Activated naive CD8-positive, alpha-beta T cell treated with anti-CD3 and anti-CD28 coated beads, Interleukin-2, amount 50 U/mL, for 24 hours (primary cell): ENCODE measurements around the gene SLC16A5.
"Not testable (repeated sequence)": the region's sequence is repeated elsewhere in the genome, so short reads cannot be mapped to it uniquely, and the experiment has no call there.

Experiments
- ATAC-seq: fragments of 150-1000 bp; cut with Tn5 transposase; one replicate; pipeline ENCODE4 v1.10.0; 2021
- DNase-seq: peaks from one replicate; pipeline ENCODE4 v3.0.0; 2021
- H3K27ac Mint-ChIP-seq: one replicate; pipeline ENCODE4 v1.8.0; 2021; ENCODE audit warnings: mild to moderate bottlenecking, mixed read lengths
- H3K27me3 Mint-ChIP-seq: one replicate; pipeline ENCODE4 v1.8.0; 2021; ENCODE audit warnings: mixed read lengths
- H3K36me3 Mint-ChIP-seq: one replicate; pipeline ENCODE4 v1.8.0; 2021; ENCODE audit warnings: low read depth, mixed read lengths
- H3K4me1 Mint-ChIP-seq: one replicate; pipeline ENCODE4 v1.8.0; 2021; ENCODE audit warnings: mixed read lengths
- H3K4me3 Mint-ChIP-seq: one replicate; pipeline ENCODE4 v1.8.0; 2021; ENCODE audit warnings: mild to moderate bottlenecking, moderate library complexity, mixed read lengths
- H3K9me3 Mint-ChIP-seq: one replicate; pipeline ENCODE4 v1.8.0; 2021; ENCODE audit warnings: mixed read lengths

The SLC16A5 gene

GRCh38 chr17:75087558-75088453 lies at the start of gene SLC16A5:
Gene SLC16A5, plus strand, starts transcription at chr17:75087954. Its CDS starts 5,683 bp downstream, at chr17:75093637.
- H3K9me3 Mint-ChIP-seq, result no peaks in the 10 kb centered on the region
- peak within 1 kb of the TSS; percentile 65 for H3K27ac Mint-ChIP-seq
- DNase-seq, result peak; percentile 47
- H3K36me3 Mint-ChIP-seq, result no peaks in the 10 kb centered on the region
- peak within 1 kb of the TSS; percentile 47 for H3K4me3 Mint-ChIP-seq
- H3K27me3 Mint-ChIP-seq, result no peaks in the 10 kb centered on the region
- ATAC-seq, result peak; percentile 55
- peaks cover 34% of the 10 kb centered on the region for H3K4me1 Mint-ChIP-seq

GRCh38 chr17:75039238-75039637 lies 48.5 kb upstream of the SLC16A5 start:
- no peak for ATAC-seq
- Mint-ChIP-seq H3K36me3 (peaks cover 17% of the 10 kb centered on the region), H3K4me1 (peaks cover 38% of the 10 kb centered on the region), H3K9me3 (no peaks in the 10 kb centered on the region), H3K27ac (no peak overlapping the region), H3K27me3 (peaks cover 2% of the 10 kb centered on the region), H3K4me3 (no peak overlapping the region)
- DNase-seq, result no peak

GRCh38 chr17:75041656-75042280 lies 46.0 kb upstream of the SLC16A5 start:
- no peak overlapping the region for H3K4me3 Mint-ChIP-seq
- peaks cover 31% of the 10 kb centered on the region for H3K4me1 Mint-ChIP-seq
- H3K9me3 Mint-ChIP-seq, result no peaks in the 10 kb centered on the region
- no peak overlapping the region for H3K27ac Mint-ChIP-seq
- H3K36me3 Mint-ChIP-seq, result peaks cover 11% of the 10 kb centered on the region
- DNase-seq, result no peak
- no peaks in the 10 kb centered on the region for H3K27me3 Mint-ChIP-seq
- ATAC-seq, result no peak

GRCh38 chr17:75043789-75044188 lies 44.0 kb upstream of the SLC16A5 start:
- H3K4me3 Mint-ChIP-seq, H3K27ac Mint-ChIP-seq, DNase-seq, H3K27me3 Mint-ChIP-seq, H3K9me3 Mint-ChIP-seq, ATAC-seq: not testable (repeated sequence)
- peaks cover 10% of the 10 kb centered on the region for H3K36me3 Mint-ChIP-seq
- peaks cover 35% of the 10 kb centered on the region for H3K4me1 Mint-ChIP-seq

- Mint-ChIP-seq H3K9me3 (no peaks in the 10 kb centered on the region), H3K27ac (no peak overlapping the region), H3K36me3 (peaks cover 7% of the 10 kb centered on the region), H3K4me3 (peak overlapping the region; percentile 38), H3K27me3 (no peaks in the 10 kb centered on the region), H3K4me1 (peaks cover 39% of the 10 kb centered on the region)
- ATAC-seq (no peak), DNase-seq (no peak)
Observed at GRCh38 chr17:75044716-75045115, 43.0 kb upstream of the SLC16A5 start.

- Mint-ChIP-seq H3K4me3 (peak overlapping the region; percentile 94), H3K4me1 (peaks cover 40% of the 10 kb centered on the region), H3K27ac (peak overlapping the region; percentile 92)
- H3K9me3 Mint-ChIP-seq, DNase-seq, ATAC-seq, H3K36me3 Mint-ChIP-seq, H3K27me3 Mint-ChIP-seq: not testable (repeated sequence)
Observed at GRCh38 chr17:75045946-75046406, 41.8 kb upstream of the SLC16A5 start.

- peak within 1 kb of the TSS; percentile 94 for H3K4me3 Mint-ChIP-seq
- peaks cover 6% of the 10 kb centered on the region for H3K36me3 Mint-ChIP-seq
- peaks cover 40% of the 10 kb centered on the region for H3K4me1 Mint-ChIP-seq
- ATAC-seq (peak; percentile 97), DNase-seq (peak; percentile 94)
- peak within 1 kb of the TSS; percentile 92 for H3K27ac Mint-ChIP-seq
- H3K9me3 Mint-ChIP-seq, result no peaks in the 10 kb centered on the region
- no peaks in the 10 kb centered on the region for H3K27me3 Mint-ChIP-seq
Observed at GRCh38 chr17:75046407-75047289, 41.1 kb upstream of the SLC16A5 start, which contains the start of the genes ATP5PD and KCTD2. Gene ATP5PD, minus strand, starts transcription at chr17:75046969. Its CDS starts 4,319 bp downstream, at chr17:75042650. Gene KCTD2, plus strand, starts transcription at chr17:75047225. Its CDS starts 26 bp downstream, at chr17:75047251.

GRCh38 chr17:75047398-75048098 lies 40.2 kb upstream of the SLC16A5 start:
- Mint-ChIP-seq H3K27me3 (no peaks in the 10 kb centered on the region), H3K27ac (peak overlapping the region; percentile 84)
- DNase-seq, result peak; percentile 49

GRCh38 chr17:75048249-75048878 lies 39.4 kb upstream of the SLC16A5 start:
- Mint-ChIP-seq H3K9me3 (no peaks in the 10 kb centered on the region), H3K4me3 (peak overlapping the region; percentile 89), H3K36me3 (peaks cover 13% of the 10 kb centered on the region), H3K27ac (peak overlapping the region; percentile 33), H3K4me1 (peaks cover 40% of the 10 kb centered on the region), H3K27me3 (no peaks in the 10 kb centered on the region)
- DNase-seq (no peak), ATAC-seq (no peak)

More at GRCh38 chr17:75047398-75048098, 40.2 kb upstream of the SLC16A5 start:
- H3K4me1 Mint-ChIP-seq, result peaks cover 40% of the 10 kb centered on the region
- H3K9me3 Mint-ChIP-seq, result no peaks in the 10 kb centered on the region
- no peak for ATAC-seq
- peaks cover 9% of the 10 kb centered on the region for H3K36me3 Mint-ChIP-seq
- peak overlapping the region; percentile 89 for H3K4me3 Mint-ChIP-seq

- H3K27ac Mint-ChIP-seq, result peak overlapping the region; percentile 33
- peaks cover 17% of the 10 kb centered on the region for H3K36me3 Mint-ChIP-seq
- ATAC-seq, result no peak
Observed at GRCh38 chr17:75049057-75049456, 38.7 kb upstream of the SLC16A5 start.

GRCh38 chr17:75049706-75050105 lies 38.0 kb upstream of the SLC16A5 start:
- ATAC-seq, result no peak
- Mint-ChIP-seq H3K36me3 (peaks cover 21% of the 10 kb centered on the region), H3K4me3 (no peak overlapping the region)

More at GRCh38 chr17:75049057-75049456, 38.7 kb upstream of the SLC16A5 start:
- Mint-ChIP-seq H3K4me3 (peak overlapping the region; percentile 89), H3K27me3 (no peaks in the 10 kb centered on the region), H3K9me3 (no peaks in the 10 kb centered on the region), H3K4me1 (peaks cover 40% of the 10 kb centered on the region)
- no peak for DNase-seq

GRCh38 chr17:75051941-75052340 lies 35.8 kb upstream of the SLC16A5 start:
- no peak for DNase-seq
- Mint-ChIP-seq H3K27ac (no peak overlapping the region), H3K27me3 (no peaks in the 10 kb centered on the region), H3K4me1 (peaks cover 24% of the 10 kb centered on the region), H3K36me3 (peaks cover 29% of the 10 kb centered on the region), H3K4me3 (no peak overlapping the region), H3K9me3 (no peaks in the 10 kb centered on the region)
- ATAC-seq, result no peak

More at GRCh38 chr17:75049706-75050105, 38.0 kb upstream of the SLC16A5 start:
- no peak for DNase-seq
- H3K27me3 Mint-ChIP-seq, result no peaks in the 10 kb centered on the region
- H3K9me3 Mint-ChIP-seq, result no peaks in the 10 kb centered on the region
- peaks cover 40% of the 10 kb centered on the region for H3K4me1 Mint-ChIP-seq
- H3K27ac Mint-ChIP-seq, result no peak overlapping the region
